CD4-positive, alpha-beta T cell treated with Interleukin-15 for 1 hour (primary cell): ENCODE results near the gene CDC20.
"Not testable (repeated sequence)": the region's sequence is repeated elsewhere in the genome, so short reads cannot be mapped to it uniquely, and the experiment has no call there.

ENCODE experiments used
- DNase-seq: peaks from one replicate; pipeline ENCODE4 v3.0.0-alpha.2; 2020

The CDC20 gene

GRCh38 chr1:43358121-43358745 lies 548 bp upstream of the CDC20 start:
- DNase-seq, result peak; percentile 20

- DNase-seq, result no peak
Measured at GRCh38 chr1:43359696-43360095, 915 bp downstream of the CDC20 start.

GRCh38 chr1:43360616-43361015 lies 1.8 kb downstream of the CDC20 start:
- DNase-seq, result no peak

GRCh38 chr1:43363283-43363934 lies 4.6 kb downstream of the CDC20 start:
- DNase-seq, result no peak

GRCh38 chr1:43363935-43364525 lies 5.2 kb downstream of the CDC20 start:
- DNase-seq, result no peak

- DNase-seq, result no peak
Measured at GRCh38 chr1:43365678-43366077, 6.9 kb downstream of the CDC20 start.

GRCh38 chr1:43366179-43366578 lies 7.4 kb downstream of the CDC20 start:
- no peak for DNase-seq

- no peak for DNase-seq
Measured at GRCh38 chr1:43366601-43367025, 7.8 kb downstream of the CDC20 start.

GRCh38 chr1:43367026-43367903 lies 8.5 kb downstream of the CDC20 start:
- DNase-seq, result peak; percentile 28

- DNase-seq, result peak; percentile 90
Measured at GRCh38 chr1:43367904-43368645, 9.3 kb downstream of the CDC20 start, which contains the start of gene ELOVL1. Gene ELOVL1 (minus strand): TSS chr1:43368011. CDS start chr1:43365609, 2,402 bp downstream.

- DNase-seq, result no peak
Measured at GRCh38 chr1:43368646-43369020, 9.9 kb downstream of the CDC20 start.

- DNase-seq, result not testable (repeated sequence)
Measured at GRCh38 chr1:43369779-43370178, 11.0 kb downstream of the CDC20 start.

GRCh38 chr1:43370564-43370963 lies 11.8 kb downstream of the CDC20 start:
- no peak for DNase-seq

- no peak for DNase-seq
Measured at GRCh38 chr1:43372172-43372571, 13.4 kb downstream of the CDC20 start.

- no peak for DNase-seq
Measured at GRCh38 chr1:43373066-43373940, 14.5 kb downstream of the CDC20 start.

GRCh38 chr1:43376723-43377235 lies 18.0 kb downstream of the CDC20 start:
- DNase-seq, result no peak

- no peak for DNase-seq
Measured at GRCh38 chr1:43377831-43378230, 19.1 kb downstream of the CDC20 start.

- no peak for DNase-seq
Measured at GRCh38 chr1:43379476-43379875, 20.7 kb downstream of the CDC20 start.

GRCh38 chr1:43381612-43382011 lies 22.8 kb downstream of the CDC20 start:
- DNase-seq, result peak; percentile 41

GRCh38 chr1:43382027-43382779 lies 23.4 kb downstream of the CDC20 start:
- DNase-seq, result no peak

GRCh38 chr1:43383449-43383848 lies 24.7 kb downstream of the CDC20 start:
- DNase-seq, result no peak
